Progenitor cell of endocrine pancreas (in vitro differentiated cells): ENCODE measurements around the gene NACA2. TPM values are rescaled to one million over a fixed set of nuclear protein-coding genes. Genes with fewer than 3 reads are reported as not detected.

ENCODE experiments used
- DNase-seq: peaks from one replicate; pipeline ENCODE4 v3.0.0; 2021; ENCODE audit warnings: low spot score; ENCODE audit not compliant: unreplicated experiment
- H3K27ac Mint-ChIP-seq: 2 replicates; pipeline ENCODE4 v1.8.0; 2021; ENCODE audit warnings: mild to moderate bottlenecking, moderate library complexity, mixed read lengths
- H3K27me3 Mint-ChIP-seq: 2 replicates; pipeline ENCODE4 v1.8.0; 2021; ENCODE audit warnings: mixed read lengths
- H3K36me3 Mint-ChIP-seq: 2 replicates; pipeline ENCODE4 v1.8.0; 2022; ENCODE audit warnings: mixed read lengths; ENCODE audit not compliant: insufficient read depth
- H3K4me1 Mint-ChIP-seq: 2 replicates; pipeline ENCODE4 v1.8.0; 2021; ENCODE audit warnings: low read depth, mixed read lengths
- H3K4me3 Mint-ChIP-seq: 2 replicates; pipeline ENCODE4 v1.8.0; 2021; ENCODE audit warnings: low read depth, mild to moderate bottlenecking, moderate library complexity, mixed read lengths
- H3K9me3 Mint-ChIP-seq: 2 replicates; pipeline ENCODE4 v1.8.0; 2021; ENCODE audit warnings: low read depth, mixed read lengths
- CTCF ChIP-seq: fragments of 200-600 bp; sonication (generic); IDR thresholded peaks from one replicate; pipeline ENCODE4 v1.5.0; 2021; ENCODE audit warnings: antibody characterized with exemption, mild to moderate bottlenecking; ENCODE audit not compliant: unreplicated experiment
- total RNA-seq: library from RNA; stranded (reverse); gene quantifications from 2 replicates; pipeline ENCODE4 v1.2.1, GENCODE V29; 2021

The NACA2 gene
- total RNA-seq, 1 donor from 2014 or later = not detected

GRCh38 chr17:61605692-61606091, 14.7 kb upstream of the NACA2 start:
- DNase-seq = no peak
- H3K4me1 Mint-ChIP-seq = no peaks in the 10 kb centered on the region
- H3K9me3 Mint-ChIP-seq = no peaks in the 10 kb centered on the region
- no peak overlapping the region for H3K4me3 Mint-ChIP-seq
- no peaks in the 10 kb centered on the region for H3K27me3 Mint-ChIP-seq
- no peak overlapping the region for H3K27ac Mint-ChIP-seq
- no peak for TF ChIP-seq CTCF
- H3K36me3 Mint-ChIP-seq = no peaks in the 10 kb centered on the region

- Mint-ChIP-seq H3K9me3 (no peaks in the 10 kb centered on the region), H3K27ac (no peak overlapping the region), H3K4me1 (no peaks in the 10 kb centered on the region), H3K27me3 (peaks cover 2% of the 10 kb centered on the region), H3K4me3 (no peak overlapping the region), H3K36me3 (no peaks in the 10 kb centered on the region)
- TF ChIP-seq CTCF = no peak
- DNase-seq = no peak
Observed at GRCh38 chr17:61601297-61601696, 10.3 kb upstream of the NACA2 start.

- no peak overlapping the region for H3K27ac Mint-ChIP-seq
- H3K36me3 Mint-ChIP-seq = no peaks in the 10 kb centered on the region
- no peak for TF ChIP-seq CTCF
- peaks cover 5% of the 10 kb centered on the region for H3K27me3 Mint-ChIP-seq
- H3K4me1 Mint-ChIP-seq = no peaks in the 10 kb centered on the region
- no peak for DNase-seq
- H3K4me3 Mint-ChIP-seq = no peak overlapping the region
- H3K9me3 Mint-ChIP-seq = no peaks in the 10 kb centered on the region
Observed at GRCh38 chr17:61600621-61601020, 9.6 kb upstream of the NACA2 start.

GRCh38 chr17:61599608-61600007, 8.6 kb upstream of the NACA2 start:
- H3K9me3 Mint-ChIP-seq = no peaks in the 10 kb centered on the region
- H3K36me3 Mint-ChIP-seq = no peaks in the 10 kb centered on the region
- H3K27ac Mint-ChIP-seq = no peak overlapping the region
- H3K4me3 Mint-ChIP-seq = no peak overlapping the region
- no peaks in the 10 kb centered on the region for H3K4me1 Mint-ChIP-seq
- TF ChIP-seq CTCF = no peak
- H3K27me3 Mint-ChIP-seq = peaks cover 5% of the 10 kb centered on the region
- no peak for DNase-seq

GRCh38 chr17:61598014-61598413, 7.0 kb upstream of the NACA2 start:
- H3K4me1 Mint-ChIP-seq = no peaks in the 10 kb centered on the region
- H3K9me3 Mint-ChIP-seq = no peaks in the 10 kb centered on the region
- no peak overlapping the region for H3K4me3 Mint-ChIP-seq
- no peaks in the 10 kb centered on the region for H3K36me3 Mint-ChIP-seq
- no peak for TF ChIP-seq CTCF
- H3K27me3 Mint-ChIP-seq = peaks cover 9% of the 10 kb centered on the region
- H3K27ac Mint-ChIP-seq = no peak overlapping the region
- no peak for DNase-seq
